Measurements from ENCODE around the gene IGSF3.
"Not testable (repeated sequence)": the region's sequence is repeated elsewhere in the genome, so short reads cannot be mapped to it uniquely, and the experiment has no call there.

IGSF3 gene

DNA sequence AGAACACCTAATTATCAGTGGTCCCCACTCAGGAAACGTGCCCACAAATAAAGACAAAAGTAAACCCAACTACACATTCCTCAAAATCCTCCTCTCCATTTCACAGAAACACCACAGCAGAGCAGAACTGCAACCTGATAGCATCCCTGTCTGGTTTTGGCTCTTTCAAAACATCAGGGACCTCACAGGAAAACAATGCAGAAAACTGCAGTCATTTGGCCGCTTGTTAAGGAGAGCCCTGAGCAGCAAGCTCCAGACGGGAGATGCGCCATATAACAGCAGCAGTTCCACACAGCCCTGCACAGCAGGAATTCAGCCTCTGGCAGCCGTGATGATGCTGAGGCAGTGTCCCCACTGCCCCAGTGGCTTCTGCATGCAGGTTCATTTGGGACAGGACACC is 23.4 kb downstream of the IGSF3 start:
- H3K9me3 ChIP-seq; H3K4me3 ChIP-seq; in situ Hi-C loops (cut with MboI; ENCODE audit: low sequenced_read_pairs); H3K4me1 ChIP-seq; H3K27me3 ChIP-seq (ENCODE audit: low read depth); H3K36me3 ChIP-seq (replicated peaks); DNase-seq (ENCODE audit: low spot score in 2 of 2): not testable (repeated sequence)

DNA sequence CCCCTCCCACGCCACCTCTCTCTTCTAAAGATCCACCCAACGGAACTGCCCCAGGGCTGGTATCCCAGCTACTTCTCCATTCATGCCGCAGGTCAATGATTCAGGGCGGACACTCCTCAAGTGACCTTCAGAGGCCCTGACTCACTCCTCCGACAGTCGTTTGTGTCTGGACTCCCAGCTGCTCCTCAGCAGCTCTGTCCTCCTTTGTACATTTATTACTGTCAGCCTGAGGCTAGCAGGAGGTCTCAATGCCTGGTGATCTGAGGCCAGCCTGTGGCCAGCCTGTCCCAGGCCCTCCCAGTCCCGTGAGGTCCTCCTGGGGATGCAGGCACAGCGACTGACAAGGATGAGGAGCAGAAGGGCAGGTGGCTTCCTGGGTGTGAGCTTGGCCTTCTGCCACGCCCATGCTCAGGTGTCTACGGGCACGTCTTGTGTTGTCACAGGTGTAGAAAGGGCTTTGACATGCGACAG is 24.2 kb downstream of the IGSF3 start:
- H3K27me3 ChIP-seq (ENCODE audit: low read depth); H3K4me1 ChIP-seq; in situ Hi-C loops (cut with MboI; ENCODE audit: low sequenced_read_pairs); DNase-seq (ENCODE audit: low spot score in 2 of 2); H3K4me3 ChIP-seq; H3K9me3 ChIP-seq; H3K36me3 ChIP-seq (replicated peaks): not testable (repeated sequence)

DNA sequence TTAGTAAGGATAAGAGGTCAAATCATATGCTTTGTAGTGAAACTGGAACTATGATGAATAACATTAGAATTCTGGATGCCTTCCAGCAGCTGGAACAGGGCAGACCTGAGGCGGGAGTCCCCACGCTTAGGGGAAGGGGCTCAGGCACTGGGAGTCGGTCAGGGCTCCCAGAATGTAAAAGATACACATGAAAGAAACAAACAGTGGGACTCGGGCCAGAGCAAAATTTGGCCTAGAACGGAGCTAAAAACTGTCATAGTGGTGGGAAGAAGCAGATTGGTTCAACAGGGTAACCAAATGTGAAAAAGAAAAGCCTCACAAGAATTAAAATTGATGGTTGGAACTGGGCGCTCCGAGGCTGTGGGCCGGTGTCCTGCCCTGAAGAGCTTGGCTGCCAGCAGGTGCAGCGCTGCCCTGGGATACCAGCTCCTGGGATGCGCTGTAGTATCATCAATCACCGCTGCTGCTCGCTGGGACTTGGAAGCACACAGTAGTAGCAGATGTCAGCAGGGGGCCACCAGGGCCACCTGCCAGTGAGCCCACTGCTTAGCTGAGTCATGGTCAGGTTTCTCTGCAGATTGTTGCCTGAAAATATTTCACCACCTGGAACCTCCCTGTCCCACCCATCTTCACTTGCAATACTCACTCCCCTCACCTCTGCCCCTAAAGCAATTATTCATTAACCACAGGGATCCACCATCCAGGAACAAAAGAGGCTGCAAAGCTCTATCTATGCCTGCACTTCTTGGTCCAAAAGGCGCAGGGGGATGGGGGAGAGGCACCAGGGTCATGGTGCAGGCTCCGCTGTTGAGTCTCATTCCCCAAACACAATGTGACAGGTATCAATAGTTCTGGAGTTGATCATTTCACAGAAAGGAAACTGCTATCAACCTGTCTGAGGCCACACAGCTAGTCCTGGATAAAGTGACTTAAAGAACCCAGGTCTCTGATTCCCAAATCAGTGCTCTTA is 24.9 kb downstream of the IGSF3 start:
- H3K9me3 ChIP-seq; in situ Hi-C loops (cut with MboI; ENCODE audit: low sequenced_read_pairs); H3K27me3 ChIP-seq (ENCODE audit: low read depth); DNase-seq (ENCODE audit: low spot score in 2 of 2); H3K4me3 ChIP-seq; H3K4me1 ChIP-seq; H3K36me3 ChIP-seq (replicated peaks): not testable (repeated sequence)

DNA sequence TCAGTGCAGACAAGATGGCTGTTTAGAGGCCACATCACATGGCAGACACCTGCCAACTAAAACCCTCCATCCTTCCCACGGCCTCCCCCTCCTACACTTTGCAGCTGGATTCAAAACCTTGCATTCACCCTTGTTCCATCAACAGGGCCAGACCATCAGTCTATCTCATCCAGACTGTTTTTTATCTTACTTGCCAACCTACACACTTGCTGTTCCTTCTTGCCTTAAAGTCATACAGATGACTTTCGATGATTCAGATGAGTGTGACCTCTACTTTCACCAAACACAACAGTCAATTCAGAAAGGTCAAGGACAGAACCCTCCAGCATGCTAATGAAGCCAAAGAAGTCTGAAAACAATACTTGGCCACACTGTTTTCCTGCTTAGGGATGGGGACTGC is 29.9 kb downstream of the IGSF3 start:
- H3K36me3 ChIP-seq (replicated peaks); H3K4me1 ChIP-seq; H3K9me3 ChIP-seq; H3K27me3 ChIP-seq (ENCODE audit: low read depth); DNase-seq (ENCODE audit: low spot score in 2 of 2); in situ Hi-C loops (cut with MboI; ENCODE audit: low sequenced_read_pairs); H3K4me3 ChIP-seq: not testable (repeated sequence)

DNA sequence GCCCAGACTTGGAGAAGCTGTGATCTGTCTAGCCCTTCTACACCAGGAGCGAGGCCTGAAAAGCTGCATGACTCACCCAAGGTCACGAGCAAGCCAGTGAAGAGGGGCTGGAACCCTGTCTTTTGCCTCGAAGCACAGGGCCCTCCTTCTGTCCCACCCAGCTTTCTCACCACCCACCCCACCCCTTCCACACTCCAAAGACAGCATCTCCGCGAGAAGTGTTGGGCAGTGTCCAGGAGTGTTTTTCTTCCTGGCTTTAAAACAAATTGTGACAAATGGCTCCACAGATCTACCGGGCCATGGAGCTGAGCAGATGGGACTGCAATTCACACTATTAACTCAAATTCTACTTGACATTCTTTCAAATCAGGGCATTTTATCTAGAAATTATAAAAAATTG is 30.9 kb downstream of the IGSF3 start:
- H3K4me3 ChIP-seq; DNase-seq (ENCODE audit: low spot score in 2 of 2); H3K4me1 ChIP-seq; H3K27me3 ChIP-seq (ENCODE audit: low read depth); H3K9me3 ChIP-seq; in situ Hi-C loops (cut with MboI; ENCODE audit: low sequenced_read_pairs); H3K36me3 ChIP-seq (replicated peaks): not testable (repeated sequence)

DNA sequence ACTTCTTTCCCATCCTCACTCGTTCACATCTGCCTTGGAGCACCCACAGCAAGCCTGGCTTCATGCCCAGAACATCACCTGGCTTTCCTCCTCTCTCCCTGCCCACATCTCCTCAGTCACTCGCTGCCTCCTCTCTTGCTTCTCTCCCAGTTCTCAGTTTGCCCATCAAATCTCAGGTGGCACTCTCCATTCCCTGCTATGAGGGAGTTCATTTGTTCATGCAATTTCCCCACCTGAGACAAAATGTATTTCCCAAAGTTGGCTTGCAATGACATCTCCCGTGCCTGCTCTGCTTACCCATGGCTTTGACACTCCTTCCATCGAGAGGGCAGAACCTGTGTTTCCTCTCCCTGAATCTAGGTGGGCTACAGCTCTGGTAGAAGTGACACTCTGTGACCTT is 33.1 kb downstream of the IGSF3 start:
- H3K9me3 ChIP-seq; in situ Hi-C loops (cut with MboI; ENCODE audit: low sequenced_read_pairs); H3K4me3 ChIP-seq: not testable (repeated sequence)

DNA sequence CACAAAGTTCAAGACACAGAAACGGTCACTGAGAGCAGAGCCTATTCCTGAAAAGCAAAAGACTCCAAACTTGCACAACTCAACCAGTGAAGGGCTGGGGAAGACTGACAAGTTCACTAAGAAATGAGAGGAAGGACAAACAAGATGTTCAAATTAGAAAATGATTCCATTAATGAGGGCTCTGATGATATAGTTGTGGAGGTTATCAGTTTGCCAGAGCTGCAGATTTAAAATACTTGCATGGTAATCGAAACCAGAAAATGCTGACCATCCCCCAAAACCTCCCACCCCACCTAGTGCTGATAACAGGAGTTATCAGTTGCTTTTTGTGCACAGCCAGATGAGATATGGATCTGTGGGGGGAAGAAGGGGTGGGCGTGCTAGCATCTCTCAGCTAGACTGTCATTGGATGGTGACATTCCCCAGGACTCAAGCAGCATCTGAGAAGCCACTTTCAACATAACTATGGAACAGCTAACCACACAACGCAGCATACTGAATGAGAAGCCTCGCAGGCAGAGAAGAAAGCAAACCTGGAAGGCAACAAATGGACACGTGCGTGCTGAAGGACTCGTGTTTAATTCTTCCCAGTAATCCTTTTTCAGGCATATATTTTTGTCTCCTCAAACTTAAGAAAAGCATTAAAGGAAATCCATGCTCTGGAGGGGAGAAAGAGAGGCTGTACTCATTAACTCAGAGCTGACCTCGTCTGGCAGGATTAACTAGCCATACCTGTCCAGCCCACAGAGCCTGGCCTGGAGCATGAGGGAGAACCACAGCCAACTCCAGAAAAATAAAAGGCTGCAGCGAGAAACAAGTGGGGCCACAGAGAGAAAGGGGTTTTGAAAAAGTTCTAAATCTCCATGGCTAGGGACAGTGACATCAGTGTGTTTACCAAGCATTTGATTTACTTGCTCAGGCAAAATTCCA is 35.3 kb downstream of the IGSF3 start:
- H3K4me3 ChIP-seq; in situ Hi-C loops (cut with MboI; ENCODE audit: low sequenced_read_pairs); H3K36me3 ChIP-seq (replicated peaks); H3K9me3 ChIP-seq; H3K4me1 ChIP-seq; H3K27me3 ChIP-seq (ENCODE audit: low read depth); DNase-seq (ENCODE audit: low spot score in 2 of 2): not testable (repeated sequence)

More for the DNA sequence above, 33.1 kb downstream of the IGSF3 start:
- H3K27me3 ChIP-seq (ENCODE audit: low read depth); H3K36me3 ChIP-seq (replicated peaks); H3K4me1 ChIP-seq; DNase-seq (ENCODE audit: low spot score in 2 of 2): not testable (repeated sequence)

DNA sequence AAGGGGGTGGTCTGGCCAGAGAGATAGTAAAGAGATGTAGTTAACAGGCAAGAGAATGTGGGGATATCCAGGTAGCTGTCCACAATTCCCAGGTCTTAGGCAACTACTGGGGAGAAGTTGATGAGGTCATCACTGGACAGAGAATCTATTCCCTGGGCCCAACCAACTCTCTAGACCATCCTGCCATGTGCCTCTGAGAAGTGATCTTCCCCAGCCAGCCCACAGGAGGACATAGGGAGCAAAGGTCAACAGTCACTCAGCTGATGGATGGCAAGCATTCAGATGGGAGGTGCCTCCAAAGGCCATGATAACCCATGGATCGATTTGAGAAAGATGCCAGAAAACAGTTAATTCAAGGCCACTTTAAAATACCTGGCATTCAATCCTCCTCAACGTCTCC is 36.0 kb downstream of the IGSF3 start:
- in situ Hi-C loops (cut with MboI; ENCODE audit: low sequenced_read_pairs); H3K27me3 ChIP-seq (ENCODE audit: low read depth); DNase-seq (ENCODE audit: low spot score in 2 of 2); H3K4me1 ChIP-seq; H3K4me3 ChIP-seq; H3K36me3 ChIP-seq (replicated peaks); H3K9me3 ChIP-seq: not testable (repeated sequence)

DNA sequence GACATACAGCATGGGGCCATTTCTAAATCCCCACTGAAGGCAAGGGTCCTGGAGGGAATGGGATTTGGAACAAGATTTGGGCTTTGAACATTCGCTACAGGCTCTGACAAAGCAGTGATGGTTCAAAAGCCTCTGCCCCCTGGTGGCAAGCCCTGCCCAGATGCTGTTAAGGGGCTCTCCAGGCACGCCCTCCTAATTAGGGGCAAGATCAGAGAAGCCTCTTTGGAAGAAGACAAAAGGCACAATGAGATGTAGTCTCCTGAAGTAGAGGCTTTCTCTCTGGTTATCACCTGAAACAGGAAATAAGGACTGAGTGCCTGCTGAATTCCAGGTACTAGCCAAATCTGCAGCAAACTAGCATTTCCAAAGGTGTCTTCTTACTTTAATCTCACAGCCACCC is 37.5 kb downstream of the IGSF3 start:
- in situ Hi-C loops (cut with MboI; ENCODE audit: low sequenced_read_pairs); DNase-seq (ENCODE audit: low spot score in 2 of 2); H3K27me3 ChIP-seq (ENCODE audit: low read depth); H3K4me3 ChIP-seq; H3K9me3 ChIP-seq; H3K36me3 ChIP-seq (replicated peaks); H3K4me1 ChIP-seq: not testable (repeated sequence)

DNA sequence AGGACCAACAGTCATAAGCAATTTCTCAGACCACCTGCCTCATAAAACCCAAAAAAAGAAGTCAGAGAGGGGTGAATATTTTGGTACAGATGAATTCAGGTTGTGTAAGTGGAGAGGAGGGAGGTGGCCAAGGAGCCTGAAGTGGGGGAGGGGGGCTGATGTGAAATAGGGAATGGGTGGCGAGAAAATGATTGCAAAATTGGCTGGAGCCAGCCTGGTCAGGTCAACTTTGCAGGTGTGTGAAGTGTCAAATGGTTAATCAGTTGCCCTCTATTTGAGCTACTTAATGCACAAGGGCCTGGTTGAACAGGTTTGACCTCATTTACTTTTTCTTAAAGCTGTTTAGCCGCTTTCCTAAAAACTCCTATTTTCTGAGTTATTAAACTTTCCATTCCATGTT is 38.1 kb downstream of the IGSF3 start:
- H3K36me3 ChIP-seq (replicated peaks); in situ Hi-C loops (cut with MboI; ENCODE audit: low sequenced_read_pairs); H3K27me3 ChIP-seq (ENCODE audit: low read depth); DNase-seq (ENCODE audit: low spot score in 2 of 2); H3K9me3 ChIP-seq; H3K4me1 ChIP-seq; H3K4me3 ChIP-seq: not testable (repeated sequence)

DNA sequence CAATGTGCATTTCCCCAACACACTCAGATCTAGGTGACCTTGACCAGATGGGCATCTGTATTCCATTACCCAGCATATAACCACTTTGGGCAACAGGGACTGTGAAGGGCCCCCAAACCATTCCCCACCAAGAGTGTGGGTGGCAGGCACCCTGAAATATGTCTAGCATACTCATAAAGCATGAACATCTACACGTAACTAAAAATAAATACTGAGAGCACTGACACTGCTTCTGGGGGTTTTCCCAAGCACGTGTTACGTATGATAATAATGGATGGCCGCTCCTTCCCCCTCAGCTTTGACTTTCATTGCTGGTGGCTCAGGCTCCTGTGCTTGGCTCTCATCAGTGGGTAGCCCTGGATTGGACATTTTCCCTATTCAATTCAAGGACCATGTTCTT is 39.1 kb downstream of the IGSF3 start:
- in situ Hi-C loops (cut with MboI; ENCODE audit: low sequenced_read_pairs) = no loop called here
- DNase-seq (ENCODE audit: low spot score in 2 of 2) = no peak
- H3K4me3 ChIP-seq = no peak overlapping the region
- H3K9me3 ChIP-seq = no peaks in the 10 kb centered on the region
- H3K27me3 ChIP-seq (ENCODE audit: low read depth) = no peaks in the 10 kb centered on the region
- H3K36me3 ChIP-seq (replicated peaks) = no peaks in the 10 kb centered on the region
- no peaks in the 10 kb centered on the region for H3K4me1 ChIP-seq

DNA sequence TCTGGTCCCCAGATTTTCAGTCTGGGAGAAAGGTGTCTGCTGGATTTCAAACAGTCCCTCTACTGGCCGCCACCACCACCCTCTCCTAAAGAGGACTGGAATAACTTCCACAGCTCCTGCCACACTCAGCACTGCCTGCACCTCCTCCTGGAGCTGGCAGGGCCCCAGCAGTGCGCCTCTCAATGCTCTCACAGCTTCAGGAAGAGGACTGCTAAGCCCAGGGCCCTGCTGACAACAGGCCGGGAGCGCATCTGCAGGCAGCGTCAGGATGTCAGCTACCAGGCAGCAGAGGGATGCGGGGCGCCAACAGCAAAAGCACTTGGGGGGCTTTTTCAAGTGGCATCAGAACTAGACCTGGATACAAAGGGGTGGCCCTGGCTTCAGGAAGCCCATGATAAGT is 40.2 kb downstream of the IGSF3 start:
- H3K4me3 ChIP-seq; in situ Hi-C loops (cut with MboI; ENCODE audit: low sequenced_read_pairs); H3K4me1 ChIP-seq; H3K27me3 ChIP-seq (ENCODE audit: low read depth); H3K9me3 ChIP-seq; H3K36me3 ChIP-seq (replicated peaks); DNase-seq (ENCODE audit: low spot score in 2 of 2): not testable (repeated sequence)

DNA sequence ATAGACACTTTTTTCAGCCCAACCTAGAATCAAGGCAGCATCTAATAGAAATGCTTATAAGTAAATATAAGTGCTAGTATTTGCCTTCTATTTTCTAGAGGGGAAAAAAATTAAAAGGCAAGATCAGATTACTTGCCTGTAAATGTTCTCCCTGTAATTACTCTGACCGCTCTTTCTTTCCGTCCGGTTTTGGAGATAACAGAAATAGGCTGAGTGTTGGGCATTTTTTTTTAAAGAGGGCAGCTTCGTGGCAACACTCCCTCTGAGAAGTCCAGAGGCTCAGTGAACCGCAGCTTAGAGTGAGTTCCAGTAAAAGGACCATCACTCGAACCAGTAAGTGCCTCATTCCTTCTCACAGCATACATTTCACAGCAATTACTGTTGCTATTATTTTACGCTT is 40.6 kb downstream of the IGSF3 start:
- H3K4me1 ChIP-seq; H3K4me3 ChIP-seq; DNase-seq (ENCODE audit: low spot score in 2 of 2); H3K9me3 ChIP-seq; H3K27me3 ChIP-seq (ENCODE audit: low read depth); in situ Hi-C loops (cut with MboI; ENCODE audit: low sequenced_read_pairs); H3K36me3 ChIP-seq (replicated peaks): not testable (repeated sequence)

DNA sequence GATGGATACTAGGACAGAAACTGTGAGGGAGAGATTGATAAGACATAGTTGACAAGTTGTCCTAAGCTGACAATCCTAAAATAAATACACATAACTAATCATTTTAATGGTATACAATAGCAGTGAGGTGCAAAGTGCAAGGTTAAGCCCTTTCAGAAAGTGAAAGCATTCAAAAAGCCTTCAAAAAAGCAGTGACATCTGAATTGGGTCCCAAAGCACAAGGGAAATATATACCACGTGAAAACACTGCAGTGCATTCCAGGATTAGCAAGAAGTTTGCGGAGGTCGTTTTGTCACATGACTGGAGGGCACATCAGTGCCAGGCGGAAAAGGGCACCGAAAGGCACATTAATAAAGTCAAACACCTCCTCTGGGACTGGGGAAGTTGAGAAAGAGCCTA is 42.4 kb downstream of the IGSF3 start:
- H3K36me3 ChIP-seq (replicated peaks); H3K9me3 ChIP-seq; DNase-seq (ENCODE audit: low spot score in 2 of 2); H3K4me1 ChIP-seq; in situ Hi-C loops (cut with MboI; ENCODE audit: low sequenced_read_pairs); H3K4me3 ChIP-seq; H3K27me3 ChIP-seq (ENCODE audit: low read depth): not testable (repeated sequence)

All from HAP-1 (cell line).